GM23248 (cell line): Measurements from ENCODE around the gene SIAE.

ENCODE experiments used
- EZH2 ChIP-seq: fragments of 200-600 bp; sonication (generic); IDR thresholded peaks from 2 replicates; pipeline ENCODE4 v1.6.1; 2018; ENCODE audit warnings: antibody characterized with exemption, mild to moderate bottlenecking; ENCODE audit not compliant: insufficient read depth, poor library complexity, severe bottlenecking
- EZH2phosphoT487 ChIP-seq: fragments of 200-600 bp; sonication (generic); IDR thresholded peaks from 2 replicates; pipeline ENCODE4 v1.6.1; 2018; ENCODE audit warnings: antibody characterized with exemption, moderate library complexity, mild to moderate bottlenecking, low read depth; ENCODE audit not compliant: insufficient read depth

- TF ChIP-seq EZH2 (no peak), EZH2phosphoT487 (no peak)
Observed at GRCh38 chr11:124676386-124676785, 2.8 kb upstream of the SIAE start.
